Neural crest cell (in vitro differentiated cells): ENCODE data around the gene IFNA2. TPM values are rescaled to one million over a fixed set of nuclear protein-coding genes. Genes with fewer than 3 reads are reported as not detected.

Experiments
- DNase-seq: peaks from one replicate; pipeline ENCODE4 v3.0.0; 2021; ENCODE audit warnings: low read depth, mixed read lengths, low spot score
- H3K27ac Mint-ChIP-seq: one replicate; pipeline ENCODE4 v1.8.0; 2021; ENCODE audit warnings: mild to moderate bottlenecking, mixed read lengths; ENCODE audit not compliant: unreplicated experiment
- H3K27me3 Mint-ChIP-seq: 2 replicates; pipeline ENCODE4 v1.8.0; 2021; ENCODE audit warnings: low read depth, mild to moderate bottlenecking, mixed read lengths
- H3K36me3 Mint-ChIP-seq: 2 replicates; pipeline ENCODE4 v1.8.0; 2021; ENCODE audit warnings: low read depth, mild to moderate bottlenecking, mixed read lengths
- H3K4me1 Mint-ChIP-seq: 2 replicates; pipeline ENCODE4 v1.8.0; 2021; ENCODE audit warnings: mixed read lengths
- H3K4me3 Mint-ChIP-seq: one replicate; pipeline ENCODE4 v1.8.0; 2021; ENCODE audit warnings: mild to moderate bottlenecking, mixed read lengths
- H3K9me3 Mint-ChIP-seq: 2 replicates; pipeline ENCODE4 v1.8.0; 2021; ENCODE audit warnings: mixed read lengths
- total RNA-seq: library from RNA; stranded (reverse); gene quantifications from 2 replicates; pipeline ENCODE4 v1.2.1, GENCODE V29; 2021
- TF ChIP-seq, protein P1 (sequence below): fragments of 200-600 bp; sonication (generic); conservative IDR thresholded peaks from 2 replicates; pipeline ENCODE4 v1.5.0; 2021; ENCODE audit warnings: antibody characterized with exemption, mild to moderate bottlenecking

The IFNA2 gene
- total RNA-seq, 1 donor from 2014 or later: not detected

DNA sequence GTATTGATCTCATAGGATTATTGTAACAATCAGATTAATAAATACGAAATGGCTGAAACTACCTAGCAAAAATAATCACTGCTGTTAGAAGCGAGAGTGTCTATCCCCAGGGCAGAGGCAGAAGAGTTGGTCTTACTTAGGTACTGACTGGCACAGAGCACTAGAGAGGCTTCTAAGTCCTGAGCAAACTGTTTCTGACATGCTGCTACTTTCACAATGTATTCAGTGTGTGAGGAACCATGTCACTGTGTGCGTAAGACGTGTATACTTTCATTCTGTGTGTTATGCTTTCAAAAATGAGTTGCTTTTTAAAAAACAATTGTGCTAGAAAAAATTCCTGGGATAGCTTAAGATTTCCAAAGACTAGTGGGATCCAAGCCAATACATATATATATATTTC is 44.5 kb downstream of the IFNA2 start:
- TF ChIP-seq, protein P1, sequence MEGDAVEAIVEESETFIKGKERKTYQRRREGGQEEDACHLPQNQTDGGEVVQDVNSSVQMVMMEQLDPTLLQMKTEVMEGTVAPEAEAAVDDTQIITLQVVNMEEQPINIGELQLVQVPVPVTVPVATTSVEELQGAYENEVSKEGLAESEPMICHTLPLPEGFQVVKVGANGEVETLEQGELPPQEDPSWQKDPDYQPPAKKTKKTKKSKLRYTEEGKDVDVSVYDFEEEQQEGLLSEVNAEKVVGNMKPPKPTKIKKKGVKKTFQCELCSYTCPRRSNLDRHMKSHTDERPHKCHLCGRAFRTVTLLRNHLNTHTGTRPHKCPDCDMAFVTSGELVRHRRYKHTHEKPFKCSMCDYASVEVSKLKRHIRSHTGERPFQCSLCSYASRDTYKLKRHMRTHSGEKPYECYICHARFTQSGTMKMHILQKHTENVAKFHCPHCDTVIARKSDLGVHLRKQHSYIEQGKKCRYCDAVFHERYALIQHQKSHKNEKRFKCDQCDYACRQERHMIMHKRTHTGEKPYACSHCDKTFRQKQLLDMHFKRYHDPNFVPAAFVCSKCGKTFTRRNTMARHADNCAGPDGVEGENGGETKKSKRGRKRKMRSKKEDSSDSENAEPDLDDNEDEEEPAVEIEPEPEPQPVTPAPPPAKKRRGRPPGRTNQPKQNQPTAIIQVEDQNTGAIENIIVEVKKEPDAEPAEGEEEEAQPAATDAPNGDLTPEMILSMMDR: no peak
- DNase-seq: no peak

DNA sequence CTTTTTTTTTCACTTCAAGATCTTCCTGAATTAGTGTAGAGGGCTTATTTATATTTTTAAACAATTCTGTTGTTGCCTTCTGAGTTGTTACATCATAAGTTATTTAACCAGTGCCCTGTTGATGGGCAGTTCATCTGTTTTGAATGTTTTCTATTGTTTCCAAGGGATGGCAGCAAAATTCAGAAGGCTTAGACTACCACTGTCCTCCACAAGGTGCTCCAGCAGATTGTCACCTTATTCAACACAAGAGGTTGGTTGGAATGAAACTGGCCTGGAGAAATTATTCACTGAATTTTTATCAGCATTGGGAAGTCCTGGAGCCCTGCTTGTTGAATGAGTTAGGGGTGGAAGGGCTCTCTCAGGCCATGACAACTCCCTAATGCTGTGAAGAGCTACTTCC is 48.7 kb downstream of the IFNA2 start:
- Mint-ChIP-seq H3K27me3 (peaks cover 3% of the 10 kb centered on the region), H3K9me3 (no peaks in the 10 kb centered on the region), H3K4me3 (peak overlapping the region; percentile 78), H3K27ac (no peak overlapping the region), H3K4me1 (peaks cover 37% of the 10 kb centered on the region), H3K36me3 (peaks cover 13% of the 10 kb centered on the region)
- TF ChIP-seq, protein P1: no peak
- no peak for DNase-seq

More for the DNA sequence above, 44.5 kb downstream of the IFNA2 start:
- Mint-ChIP-seq H3K4me3 (no peak overlapping the region), H3K36me3 (no peaks in the 10 kb centered on the region), H3K4me1 (peaks cover 7% of the 10 kb centered on the region), H3K27me3 (peaks cover 3% of the 10 kb centered on the region), H3K27ac (no peak overlapping the region), H3K9me3 (peaks cover 8% of the 10 kb centered on the region)

DNA sequence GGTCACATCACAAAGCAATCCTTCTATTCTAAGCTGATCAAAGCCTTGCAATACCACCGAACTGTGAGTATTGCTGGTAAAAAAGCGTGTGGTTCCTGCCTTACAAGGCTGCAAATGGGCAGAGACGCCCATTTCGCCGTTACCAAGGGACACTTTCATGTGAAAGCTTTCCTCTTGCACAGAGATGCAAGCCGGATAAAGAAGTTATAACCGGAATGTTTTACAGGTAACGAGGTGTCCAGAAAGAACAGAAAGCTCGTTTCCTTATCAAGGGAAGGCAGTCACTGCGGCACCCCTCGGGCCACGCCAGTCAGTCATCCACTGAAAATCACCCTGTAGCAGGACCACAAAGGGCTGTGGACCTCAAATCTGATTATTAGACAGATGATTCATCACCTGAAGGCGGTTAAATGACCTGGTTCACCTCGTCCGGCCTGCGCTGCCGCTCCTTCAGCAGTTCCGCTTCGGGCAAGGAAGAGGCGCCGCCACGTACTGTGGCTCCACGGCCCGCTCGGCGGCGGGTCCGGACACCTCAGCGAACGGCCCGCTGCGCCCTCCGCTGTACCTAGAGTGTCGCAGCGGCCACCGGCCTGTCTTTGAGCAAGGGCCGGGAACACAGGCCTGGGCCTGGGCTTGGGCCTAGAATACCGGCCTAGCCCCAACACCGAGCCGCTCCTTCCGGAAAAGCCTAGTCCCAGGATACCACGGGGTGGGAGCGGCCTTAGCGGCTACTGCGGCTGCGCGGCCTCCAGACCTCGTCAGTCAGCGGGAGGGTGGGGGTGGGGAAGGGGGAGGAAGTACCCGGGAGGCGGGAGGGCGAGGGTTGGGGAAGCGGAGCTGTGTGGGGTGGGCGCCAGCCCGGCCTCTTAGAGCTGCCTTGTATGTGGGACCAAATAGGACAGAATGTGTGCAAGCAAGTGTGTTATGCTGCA is 50.2 kb downstream of the IFNA2 start, which contains the start of gene KLHL9:
KLHL9 (minus strand) TSS at position 704 of the 932 bp plus-strand sequence; CDS start at position 159, 545 bp downstream.
- TF ChIP-seq, protein P1: no peak
- no peaks in the 10 kb centered on the region for H3K9me3 Mint-ChIP-seq
- peaks cover 13% of the 10 kb centered on the region for H3K36me3 Mint-ChIP-seq
- peak within 1 kb of the TSS; percentile 91 for H3K4me3 Mint-ChIP-seq
- H3K4me1 Mint-ChIP-seq: peaks cover 46% of the 10 kb centered on the region
- DNase-seq: peak; percentile 76
- peak within 1 kb of the TSS; percentile 97 for H3K27ac Mint-ChIP-seq
- peaks cover 3% of the 10 kb centered on the region for H3K27me3 Mint-ChIP-seq

Other genes starting within 250 kb of the IFNA2 start
- gene IFNW1, start 243.6 kb downstream of the IFNA2 start, total RNA-seq: not detected in 2 replicates
- gene IFNA21, start 218.7 kb downstream of the IFNA2 start, total RNA-seq: not detected in 2 replicates
- not detected in 2 replicates for gene IFNA4, start 197.8 kb downstream of the IFNA2 start, total RNA-seq
- not detected in 2 replicates for gene IFNA7, start 183.2 kb downstream of the IFNA2 start, total RNA-seq
- not detected in 2 replicates for gene IFNA10, start 178.3 kb downstream of the IFNA2 start, total RNA-seq
- not detected in 2 replicates for gene IFNA16, start 168.1 kb downstream of the IFNA2 start, total RNA-seq
- gene IFNA17, start 157.2 kb downstream of the IFNA2 start, total RNA-seq: not detected in 2 replicates
- gene IFNA14, start 145.4 kb downstream of the IFNA2 start, total RNA-seq: not detected in 2 replicates
- not detected in 2 replicates for gene IFNA5, start 80.1 kb downstream of the IFNA2 start, total RNA-seq
- 31.0 and 31.7 TPM in 2 replicates for gene KLHL9, start 50.0 kb downstream of the IFNA2 start, total RNA-seq
- not detected in 2 replicates for gene IFNA6, start 34.5 kb downstream of the IFNA2 start, total RNA-seq
- not detected in 2 replicates for gene IFNA13, start 17.3 kb downstream of the IFNA2 start, total RNA-seq
- gene IFNA8, start 23.7 kb upstream of the IFNA2 start, total RNA-seq: not detected in 2 replicates
- not detected in 2 replicates for gene IFNA1, start 55.0 kb upstream of the IFNA2 start, total RNA-seq
- gene IFNE, start 96.9 kb upstream of the IFNA2 start, total RNA-seq: 0.16 TPM in 1 of 2 replicates, not detected in the other